K562 (cell line): ENCODE results near the gene KMT5C. TPM values are rescaled to one million over a fixed set of nuclear protein-coding genes. Genes with fewer than 3 reads are reported as not detected.

Source experiments
- CHD4 ChIP-seq: fragments of 200-600 bp; sonication (generic); IDR thresholded peaks from 3 replicates; pipeline ENCODE4 v1.6.1; 2012; ENCODE audit warnings: low read depth, mild to moderate bottlenecking, mixed read lengths, low read length, inconsistent platforms; ENCODE audit not compliant: insufficient read depth, insufficient replicate concordance, poor library complexity, severe bottlenecking
- ESRRA ChIP-seq: fragments of 450-650 bp; IDR thresholded peaks from 2 replicates; pipeline ENCODE4 v1.6.1; 2014; ENCODE audit warnings: low read depth, mild to moderate bottlenecking, moderate library complexity, borderline replicate concordance
- HDAC3 ChIP-seq: fragments of 450-650 bp; IDR thresholded peaks from 2 replicates; pipeline ENCODE4 v1.6.1; 2018; ENCODE audit warnings: borderline replicate concordance, mild to moderate bottlenecking, moderate library complexity; ENCODE audit not compliant: partially characterized antibody
- LARP7 ChIP-seq: fragments of 450-650 bp; IDR thresholded peaks from 2 replicates; pipeline ENCODE4 v1.6.1; 2016
- NBN ChIP-seq: fragments of 450-650 bp; IDR thresholded peaks from 2 replicates; pipeline ENCODE4 v1.6.1; 2016; ENCODE audit warnings: low read depth, mild to moderate bottlenecking
- RHOXF2B ChIP-seq: fragments of 250-450 bp; sonication (Bioruptor Pico); conservative IDR thresholded peaks from 2 replicates; pipeline ENCODE4 v1.5.1; 2021
- SMAD2 ChIP-seq: fragments of 150-350 bp; IDR thresholded peaks from 2 replicates; pipeline ENCODE4 v1.6.1; 2014; ENCODE audit warnings: low read depth, mild to moderate bottlenecking, low read length
- SMARCE1 ChIP-seq: fragments of 450-650 bp; IDR thresholded peaks from 2 replicates; pipeline ENCODE4 v1.7.1; 2016; ENCODE audit warnings: mild to moderate bottlenecking
- XRCC5 ChIP-seq: fragments of 200-400 bp; formaldehyde crosslinking; IDR thresholded peaks from 2 replicates; pipeline ENCODE4 v1.6.1; 2017; ENCODE audit warnings: low read depth, mild to moderate bottlenecking, low read length
- ZNF318 ChIP-seq, 2 experiments: fragments of 450-650 bp; IDR thresholded peaks; 2 replicates each; pipeline ENCODE4 v1.6.1; 2016; ENCODE audit warnings: mild to moderate bottlenecking in 2 of 2, borderline replicate concordance in 1 of 2, low read depth in 1 of 2, moderate library complexity in 1 of 2
- ZNF57 ChIP-seq: fragments of 450-650 bp; formaldehyde crosslinking; IDR thresholded peaks from 2 replicates; pipeline ENCODE4 v1.4.0; 2020; ENCODE audit warnings: mild to moderate bottlenecking, moderate library complexity
- ZNF592 ChIP-seq: fragments of 450-650 bp; IDR thresholded peaks from 2 replicates; pipeline ENCODE4 v1.6.1; 2017; ENCODE audit warnings: antibody characterized with exemption, mild to moderate bottlenecking
- polyA plus RNA-seq, 8 experiments: library from polyadenylated mRNA; depleted of rRNA in 4 of 8; stranded (reverse) in 5 of 8; unstranded in 3 of 8; fragments of >200 nt; fragmentation: Nextera tagmentation in 2 of 8; fragmentation: Illumina TruSeq in 1 of 8; extraction: Ambion mirVana in 2 of 8; extraction: Trizol in 1 of 8; gene quantifications; 2 replicates each; pipeline versions ENCODE4 v1.2.1 to v1.2.3, GENCODE V29; 2011 to 2014; ENCODE audit warnings: inconsistent platforms in 1 of 8, missing spikeins in 1 of 8
- total RNA-seq, 7 experiments: library from RNA; depleted of rRNA in 6 of 7; stranded (reverse); fragments of >200 nt in 6 of 7; fragmentation: Illumina TruSeq in 2 of 7; extraction: Trizol in 2 of 7; gene quantifications; 2 replicates each; pipeline versions ENCODE4 v1.2.1 to v1.2.3, GENCODE V29; 2011 to 2021; ENCODE audit warnings: low replicate concordance in 1 of 7

Gene KMT5C
- total and polyA plus RNA-seq, 9 of the 15 experiments (the other 6 are each of a cell fraction or from before 2014, with no cell fraction given): 0.15 to 53.5 (median 16.6) TPM

GRCh38 chr19:55304279-55304978 lies 35.2 kb upstream of the KMT5C start (continued):
- TF ChIP-seq ZNF318 (IDR thresholded peaks at IDR 0.05; ENCODE audit: borderline replicate concordance in 1 of 2, low read depth in 1 of 2) (no peak), SMAD2 (no peak), ESRRA (no peak), SMARCE1 (no peak), LARP7 (no peak), NBN (no peak), CHD4 (no peak), HDAC3 (no peak), ZNF57 (CRISPR knock-in tag) (no peak), RHOXF2B (CRISPR knock-in tag) (no peak), ZNF592 (peak; percentile 78), XRCC5 (no peak)
